T follicular helper cell (primary cell): Measurements from ENCODE around the gene ALKBH8.
"Not testable (repeated sequence)": the region's sequence is repeated elsewhere in the genome, so short reads cannot be mapped to it uniquely, and the experiment has no call there.

Source experiments
- DNase-seq: peaks from one replicate; pipeline ENCODE4 v3.0.0-alpha.2; 2020; ENCODE audit warnings: low read depth

Gene ALKBH8

DNA sequence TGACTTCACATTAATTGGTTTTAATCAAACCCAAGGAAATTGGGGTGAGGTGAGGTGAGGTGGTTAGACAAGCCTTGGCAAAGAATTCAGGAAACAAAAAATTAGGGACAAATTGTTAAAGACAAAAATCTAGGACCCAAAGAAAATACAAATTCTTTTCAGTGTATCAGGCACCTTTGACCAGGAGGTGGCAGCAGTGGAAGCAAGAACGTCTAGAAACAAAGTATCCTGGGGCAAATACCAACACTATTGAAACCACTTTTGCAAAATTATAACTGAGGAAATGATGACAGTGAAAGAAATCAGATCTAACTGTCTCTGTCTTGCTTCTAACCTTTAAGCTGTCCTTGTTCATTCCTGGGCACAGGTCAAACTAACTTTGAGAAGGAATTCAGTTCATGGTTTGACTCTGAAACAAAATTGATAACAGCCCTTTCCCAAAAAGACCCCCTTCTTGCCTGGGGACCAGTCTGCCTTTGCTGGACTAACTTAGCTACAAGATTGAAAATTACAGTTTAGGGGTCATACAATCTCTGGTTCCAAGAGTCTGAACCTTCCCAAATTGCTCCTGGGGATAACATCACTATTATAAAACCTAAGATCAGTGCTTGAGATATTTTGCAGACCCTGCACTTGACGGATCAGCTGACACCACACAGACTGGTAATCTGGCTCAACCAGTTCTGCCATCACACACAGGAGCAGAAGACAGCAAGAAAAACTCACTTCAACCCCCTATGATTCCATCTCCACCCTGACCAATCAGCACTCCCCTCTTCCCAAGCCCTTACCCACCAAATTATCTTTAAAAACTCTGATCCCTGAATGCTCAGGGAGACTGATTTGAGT lies 11.2 kb upstream of the ALKBH8 start:
- DNase-seq = not testable (repeated sequence)

DNA sequence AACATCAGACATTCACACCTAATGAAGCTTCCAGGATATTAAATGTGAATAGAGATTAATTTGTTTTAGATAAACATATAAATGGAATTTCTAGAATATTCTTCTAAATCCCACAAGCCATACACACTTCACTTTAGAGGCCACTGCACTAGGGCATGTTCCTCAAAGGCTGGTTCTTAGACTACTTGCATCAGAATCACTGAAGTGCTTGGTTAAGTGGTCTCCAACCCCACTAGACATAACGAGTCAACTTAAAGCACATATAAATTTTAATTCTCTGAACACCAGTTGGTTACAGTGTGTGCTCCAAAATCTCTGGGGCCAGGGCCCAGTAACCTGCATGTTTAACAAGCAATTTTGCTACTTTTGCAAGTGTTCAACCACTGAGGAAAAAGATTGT lies 7.9 kb upstream of the ALKBH8 start:
- DNase-seq = no peak

DNA sequence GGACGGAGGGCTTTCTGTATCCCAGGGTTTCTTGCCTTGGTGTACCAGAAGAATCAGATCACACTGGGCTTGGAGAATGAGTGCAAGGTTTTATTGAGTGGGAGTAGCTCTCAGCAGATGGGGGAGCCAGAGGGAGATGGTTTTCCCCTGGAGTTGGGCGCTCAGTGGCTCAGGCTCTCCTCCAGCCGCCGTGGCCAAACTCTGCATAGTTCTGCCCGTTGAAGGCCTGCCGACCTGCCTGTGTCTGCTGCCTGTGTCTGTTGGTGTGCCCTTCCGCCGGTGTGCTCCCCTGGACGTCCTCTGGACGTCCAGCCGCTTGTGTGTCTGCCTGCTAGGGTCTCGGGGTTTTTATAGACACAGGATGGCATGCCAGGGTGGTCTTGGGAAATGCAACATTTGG lies 4.5 kb upstream of the ALKBH8 start:
- no peak for DNase-seq

DNA sequence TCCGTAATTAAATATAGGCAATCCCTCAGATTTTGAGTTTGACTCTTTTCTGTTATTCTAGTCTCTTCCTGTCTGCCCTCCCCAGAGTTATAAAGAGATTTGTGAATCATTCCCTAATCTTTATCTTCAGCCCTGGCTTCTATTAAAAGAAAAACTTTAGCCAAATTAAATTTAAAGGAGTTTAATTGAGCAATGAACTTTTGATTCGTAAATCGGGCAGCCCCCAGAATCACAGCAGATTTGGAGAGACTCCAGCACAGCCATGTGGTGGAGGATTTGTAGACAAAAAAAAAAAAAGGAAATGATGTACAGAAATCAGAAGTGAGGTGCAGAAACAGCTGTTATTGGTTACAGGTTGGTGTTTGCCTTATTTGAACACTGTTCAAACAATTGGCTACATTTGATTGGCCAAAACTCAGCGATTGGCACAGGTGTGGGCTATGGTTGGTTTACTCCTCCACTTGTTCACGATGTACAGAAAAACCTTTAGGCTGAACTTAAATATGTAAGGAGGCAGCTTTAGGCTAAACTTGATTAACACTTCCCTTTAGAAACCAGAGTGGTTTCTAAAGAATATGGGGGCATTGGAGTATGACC lies 2.3 kb upstream of the ALKBH8 start:
- DNase-seq = no peak

DNA sequence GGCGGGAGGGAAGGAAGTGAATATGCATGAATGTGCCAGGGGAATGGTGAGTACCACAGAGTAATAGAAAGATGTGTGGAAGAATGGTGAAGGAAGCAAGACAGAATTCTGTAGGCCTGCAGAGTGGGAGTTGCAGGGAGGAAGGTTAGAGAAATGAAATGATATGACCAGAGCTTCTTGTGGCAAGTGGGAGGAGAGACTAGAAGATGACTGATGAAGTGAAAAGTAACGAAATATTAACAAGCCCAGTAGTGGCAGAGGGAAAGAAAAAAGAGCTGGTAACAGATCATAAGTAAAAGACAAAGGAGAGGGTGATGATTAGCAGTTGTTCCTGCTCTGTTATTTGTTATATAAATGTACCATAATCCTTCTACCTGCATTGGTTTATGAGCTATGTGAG lies 1.0 kb upstream of the ALKBH8 start:
- DNase-seq = no peak

DNA sequence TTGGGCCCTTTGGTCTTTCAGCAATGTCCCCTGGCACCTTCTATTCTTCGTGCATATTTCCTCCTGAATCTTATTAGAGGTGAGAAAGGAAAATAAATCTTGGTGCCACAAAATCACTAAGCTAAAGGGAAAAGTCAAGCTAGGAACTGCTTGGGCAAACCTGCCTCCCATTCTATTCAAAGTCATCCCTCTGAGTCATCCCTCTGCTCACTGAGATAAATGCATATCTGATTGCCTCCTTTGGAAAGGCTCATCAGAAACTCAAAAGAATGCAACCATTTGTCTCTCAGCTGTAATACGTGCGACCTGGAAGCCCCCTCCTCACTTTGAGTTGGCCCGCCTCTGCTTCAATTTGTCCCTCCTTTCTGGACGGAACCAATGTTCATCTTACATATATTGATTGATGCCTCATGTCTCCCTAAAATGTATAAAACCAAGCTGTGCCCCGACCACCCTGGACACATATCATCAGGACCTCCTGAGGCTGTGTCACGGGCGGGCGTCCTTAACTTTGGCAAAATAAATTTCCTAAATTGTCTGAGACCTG lies 493 bp upstream of the ALKBH8 start:
- DNase-seq = not testable (repeated sequence)

DNA sequence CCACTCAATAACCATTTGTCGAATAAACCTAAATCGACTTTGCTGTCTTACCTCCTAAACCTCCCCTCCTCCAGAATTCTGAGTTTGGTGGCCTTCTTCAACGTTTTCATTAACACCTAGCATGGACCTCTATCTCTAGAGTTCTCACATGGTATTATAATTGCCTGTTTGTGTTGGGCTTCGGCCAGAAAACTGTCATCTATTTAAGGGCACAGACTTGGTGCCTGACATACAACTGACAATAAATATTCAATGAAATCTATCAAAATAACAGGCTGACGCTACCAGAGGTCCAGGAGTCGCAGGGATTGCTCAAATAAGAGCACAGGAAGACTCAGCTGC lies 687 bp downstream of the ALKBH8 start:
- no peak for DNase-seq

DNA sequence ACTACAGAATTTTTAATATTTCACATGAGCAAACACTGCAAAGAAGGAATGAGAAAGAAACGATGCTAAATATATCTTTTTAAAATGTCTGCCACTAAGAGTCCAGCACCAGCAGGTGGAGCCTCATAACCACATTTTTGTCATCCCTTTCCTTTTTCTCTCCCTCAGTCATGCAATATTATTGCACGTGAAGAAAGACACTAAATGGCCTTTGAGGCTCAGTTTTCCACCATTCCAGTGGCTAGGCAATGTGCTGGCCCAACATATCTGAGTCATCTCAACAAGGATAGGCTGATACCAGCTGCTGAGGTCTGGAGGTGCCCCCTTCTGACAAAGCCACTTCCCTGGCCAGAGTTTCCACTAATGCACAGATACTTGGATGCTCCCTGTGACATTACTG lies 1.8 kb downstream of the ALKBH8 start:
- DNase-seq = peak; percentile 5

DNA sequence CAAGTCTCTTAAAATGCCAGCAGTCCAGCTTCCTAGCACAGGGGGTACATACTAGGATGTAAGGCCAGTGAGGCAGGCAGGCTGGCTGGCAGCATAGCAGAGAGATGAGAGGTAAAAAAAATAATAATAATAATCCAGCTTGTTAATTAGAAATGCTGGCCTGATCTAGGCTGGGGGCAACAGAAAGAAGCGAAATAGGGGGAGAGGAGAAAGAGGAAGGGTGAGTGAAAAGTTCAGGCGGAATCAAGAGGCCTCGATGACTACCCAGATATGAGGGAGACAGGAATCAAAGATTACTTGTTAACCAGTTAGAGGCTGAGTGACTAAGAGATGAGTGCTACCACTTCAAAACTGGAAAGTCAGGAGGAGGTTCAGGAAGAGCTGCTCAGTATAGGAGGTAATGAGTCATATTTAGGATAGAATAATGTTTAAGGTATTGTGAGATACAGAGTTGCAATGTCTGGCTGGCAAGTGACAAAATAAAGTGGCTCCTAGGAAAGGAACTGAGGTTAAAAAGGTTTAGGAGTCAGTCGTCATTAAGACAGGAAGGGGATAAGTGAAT lies 2.8 kb downstream of the ALKBH8 start:
- DNase-seq = no peak

DNA sequence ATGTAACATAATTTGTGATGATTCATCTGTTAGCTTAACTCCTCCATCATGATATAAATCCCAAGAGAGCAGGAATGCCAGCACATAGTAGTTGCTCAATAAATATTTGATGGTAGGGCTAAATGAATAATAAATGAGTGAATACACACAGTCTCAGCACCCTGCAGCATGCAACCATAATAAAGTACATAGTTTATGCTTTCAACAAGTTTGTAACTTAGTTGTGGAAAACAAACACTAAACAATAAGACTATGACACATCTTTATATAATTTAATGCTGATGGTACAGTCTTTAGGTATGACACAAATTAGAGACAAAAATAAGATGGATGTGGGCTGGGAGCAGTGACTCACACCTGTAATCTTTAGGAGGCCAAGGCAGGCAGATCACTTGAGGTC lies 3.8 kb downstream of the ALKBH8 start:
- DNase-seq = no peak

DNA sequence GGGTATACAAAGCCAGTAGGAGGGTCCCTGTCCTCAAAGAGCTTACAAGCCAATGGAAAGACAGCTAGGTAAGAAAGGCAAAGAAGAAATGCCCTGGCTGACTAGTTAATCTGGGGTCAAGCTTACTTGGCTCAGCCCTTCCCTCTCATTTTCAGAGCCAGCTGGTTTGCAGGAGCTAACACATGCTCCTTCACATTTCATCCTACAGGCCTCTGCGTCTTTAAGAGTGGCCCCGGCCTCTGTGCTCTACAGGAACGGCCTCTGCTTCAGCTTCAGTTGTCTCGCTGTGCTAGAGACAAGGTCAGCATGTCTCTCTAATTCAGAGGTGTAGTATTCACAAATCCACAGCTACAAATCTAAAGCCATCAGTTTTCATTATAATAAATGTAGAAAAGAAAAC lies 15.2 kb downstream of the ALKBH8 start:
- no peak for DNase-seq

DNA sequence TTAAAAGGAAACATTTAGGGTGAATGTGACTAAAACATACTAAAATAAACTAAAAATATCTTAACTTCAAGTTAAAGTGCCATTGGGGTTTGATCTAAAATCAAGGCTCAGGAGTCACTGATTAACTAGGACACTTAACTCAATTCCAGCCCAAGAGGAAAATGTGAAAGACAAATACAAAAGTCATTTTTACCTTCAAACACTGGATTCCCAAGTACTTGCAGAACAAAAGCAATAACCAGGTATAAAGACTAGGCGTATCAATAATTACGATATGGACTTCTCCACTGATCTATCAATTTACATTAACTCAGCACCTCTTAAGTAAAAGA lies 15.6 kb downstream of the ALKBH8 start:
- no peak for DNase-seq

DNA sequence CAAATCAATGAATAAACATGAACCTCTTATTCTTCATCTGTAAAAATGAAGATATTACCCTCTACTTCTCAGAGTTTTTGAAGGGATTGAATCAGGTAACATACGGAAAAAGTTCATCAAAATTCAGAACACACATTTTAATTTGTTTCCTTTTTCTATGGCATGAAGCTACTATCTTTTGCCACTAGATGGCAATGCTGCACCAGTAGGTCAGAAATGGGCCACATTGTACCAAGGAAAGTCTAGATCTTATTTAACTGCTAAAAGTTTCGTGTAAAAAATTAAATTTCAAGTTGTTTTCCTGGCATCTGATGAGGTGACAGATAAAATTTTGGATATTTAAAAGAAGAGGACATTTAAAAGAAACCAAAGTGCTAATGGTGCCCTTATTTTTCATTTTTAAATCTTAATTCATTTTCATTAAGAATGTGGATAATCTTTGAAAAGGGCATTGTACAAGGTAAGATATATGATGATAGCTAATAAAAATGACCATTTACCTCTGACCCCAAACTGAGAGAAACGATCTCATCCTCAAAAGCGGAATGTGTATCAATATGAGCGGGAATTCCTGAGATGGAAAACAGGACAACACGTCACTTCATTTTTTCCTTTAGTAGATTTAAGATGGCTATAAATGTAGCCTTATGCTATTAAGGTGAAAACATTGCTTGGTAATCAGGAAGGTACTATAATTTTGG lies 16.1 kb downstream of the ALKBH8 start:
- DNase-seq = peak; percentile 10

DNA sequence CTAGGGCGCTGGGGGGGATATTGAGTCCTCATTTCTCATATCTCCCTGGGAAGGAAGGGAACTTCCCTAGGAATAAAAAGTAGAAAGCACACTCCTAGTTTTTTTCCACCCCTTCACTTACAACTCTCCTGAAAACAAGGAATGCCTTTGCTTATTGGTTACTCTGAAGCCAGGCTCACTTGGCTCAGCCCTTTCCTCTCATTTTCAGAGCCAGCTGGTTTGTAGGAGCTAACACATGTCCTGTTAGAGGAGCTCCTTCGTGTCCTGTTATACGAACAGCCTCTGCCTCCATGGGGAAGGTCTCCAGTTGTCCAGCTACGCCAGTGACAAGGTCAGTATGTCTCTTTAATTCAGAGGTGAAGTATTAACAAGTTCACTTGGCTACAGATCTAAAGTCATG lies 17.6 kb downstream of the ALKBH8 start:
- DNase-seq = no peak

DNA sequence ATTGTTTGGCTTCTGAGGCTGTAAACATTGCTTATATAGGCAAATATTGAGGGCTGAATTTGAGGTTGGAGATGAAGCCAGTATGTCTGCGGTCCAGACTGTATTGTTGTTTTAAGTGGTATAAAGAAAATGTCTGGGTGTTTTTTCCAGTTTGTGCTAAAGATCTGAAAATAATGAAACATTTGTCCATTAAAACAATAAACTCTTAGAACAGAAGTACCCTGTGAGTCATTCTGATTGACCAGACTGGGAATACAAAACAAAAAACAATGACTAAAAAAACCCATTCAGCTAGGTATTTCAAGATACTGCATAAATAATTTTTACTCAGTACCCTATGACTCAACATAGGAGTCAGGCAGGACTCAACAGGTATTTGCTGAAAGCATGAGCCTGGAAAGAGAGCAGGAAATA lies 20.4 kb downstream of the ALKBH8 start:
- DNase-seq = no peak

DNA sequence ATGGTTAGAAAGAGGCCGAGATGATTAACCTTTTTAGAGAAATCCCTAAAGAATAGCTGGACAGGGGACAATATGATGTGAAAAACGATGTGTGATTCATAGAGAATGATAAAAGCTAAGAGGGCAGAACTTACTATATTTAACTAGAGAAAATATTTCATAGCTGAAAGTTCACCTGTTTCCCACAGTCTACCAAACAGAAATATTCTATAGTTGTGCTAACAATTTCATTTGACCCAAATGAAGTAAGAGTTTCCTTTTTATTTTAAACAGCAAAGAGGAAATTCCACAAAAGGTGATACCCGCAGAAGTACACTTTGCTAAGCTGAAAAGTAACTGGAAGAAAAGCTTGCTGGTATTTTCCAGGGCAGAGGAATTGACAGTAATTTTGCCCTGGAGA lies 26.7 kb downstream of the ALKBH8 start:
- DNase-seq = no peak

DNA sequence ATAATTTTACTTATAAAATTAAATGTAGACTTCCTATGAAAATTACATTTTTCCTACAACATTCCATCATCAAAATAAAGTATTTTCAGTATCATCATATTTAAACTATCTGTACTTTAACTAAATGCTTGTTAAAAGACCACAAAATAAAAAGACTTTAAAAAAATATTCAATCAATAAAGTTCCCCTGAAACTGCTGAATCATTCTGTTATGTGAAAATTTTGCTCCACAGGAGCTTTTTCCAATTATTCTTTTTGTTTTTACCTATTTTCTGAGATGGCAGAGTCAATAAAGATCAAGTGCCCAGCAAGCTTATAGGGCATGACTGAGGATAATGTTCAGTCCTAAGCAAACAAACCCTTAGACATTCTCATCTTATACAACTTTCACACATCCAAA lies 27.3 kb downstream of the ALKBH8 start:
- DNase-seq = no peak

DNA sequence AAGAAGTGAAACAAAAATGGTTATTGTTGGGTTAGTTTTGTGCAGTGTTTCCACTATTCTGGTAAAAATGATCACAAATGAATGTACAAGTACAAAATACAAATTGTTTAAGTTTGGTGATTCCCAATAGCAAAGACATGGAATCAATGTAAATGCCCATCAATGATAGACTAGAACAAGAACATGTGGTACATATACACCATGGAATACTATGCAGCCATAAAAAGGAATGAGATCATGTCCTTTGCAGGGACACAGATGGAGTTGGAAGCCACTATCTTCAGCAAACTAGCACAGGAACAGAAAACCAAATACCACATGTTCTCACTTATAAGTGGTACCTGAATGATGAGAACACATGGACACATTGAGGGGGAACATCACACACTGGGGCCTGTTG lies 28.4 kb downstream of the ALKBH8 start:
- DNase-seq = not testable (repeated sequence)

DNA sequence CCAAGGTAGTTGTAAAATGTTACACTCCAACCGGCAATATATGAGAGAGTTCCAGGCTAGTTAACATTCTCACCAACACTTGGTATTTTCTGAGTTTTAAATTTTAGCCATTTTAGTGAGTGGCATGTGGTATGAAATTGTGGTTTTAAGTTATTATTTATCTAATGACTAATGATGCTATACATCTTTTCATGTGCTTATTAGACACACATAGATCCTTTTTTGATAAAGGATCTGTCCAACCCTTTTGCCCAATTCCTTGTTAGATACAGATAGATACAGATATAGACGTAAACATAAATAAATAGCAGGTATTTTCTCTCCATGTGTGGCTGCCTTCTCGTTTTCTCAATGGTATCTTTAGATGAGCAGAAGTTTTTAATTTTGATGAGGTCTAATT lies 39.3 kb downstream of the ALKBH8 start:
- DNase-seq = no peak

DNA sequence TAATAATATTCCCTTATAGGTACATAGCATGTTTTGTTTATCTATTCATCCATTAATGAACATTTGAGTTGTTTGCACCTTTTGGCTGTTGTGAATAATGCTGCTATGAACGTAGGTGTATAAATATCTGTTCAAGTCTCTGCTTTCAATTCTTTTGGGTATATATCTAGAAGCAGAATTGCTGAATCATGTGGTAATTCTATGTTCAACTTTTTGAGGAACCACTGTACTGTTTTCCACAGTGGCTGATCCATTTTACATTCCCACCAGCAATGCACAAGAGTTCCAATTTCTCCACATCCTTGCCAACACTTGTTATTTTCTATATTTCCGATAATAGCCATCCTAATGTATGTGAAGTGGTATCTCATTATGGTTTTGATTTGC lies 56.7 kb downstream of the ALKBH8 start:
- DNase-seq = no peak

DNA sequence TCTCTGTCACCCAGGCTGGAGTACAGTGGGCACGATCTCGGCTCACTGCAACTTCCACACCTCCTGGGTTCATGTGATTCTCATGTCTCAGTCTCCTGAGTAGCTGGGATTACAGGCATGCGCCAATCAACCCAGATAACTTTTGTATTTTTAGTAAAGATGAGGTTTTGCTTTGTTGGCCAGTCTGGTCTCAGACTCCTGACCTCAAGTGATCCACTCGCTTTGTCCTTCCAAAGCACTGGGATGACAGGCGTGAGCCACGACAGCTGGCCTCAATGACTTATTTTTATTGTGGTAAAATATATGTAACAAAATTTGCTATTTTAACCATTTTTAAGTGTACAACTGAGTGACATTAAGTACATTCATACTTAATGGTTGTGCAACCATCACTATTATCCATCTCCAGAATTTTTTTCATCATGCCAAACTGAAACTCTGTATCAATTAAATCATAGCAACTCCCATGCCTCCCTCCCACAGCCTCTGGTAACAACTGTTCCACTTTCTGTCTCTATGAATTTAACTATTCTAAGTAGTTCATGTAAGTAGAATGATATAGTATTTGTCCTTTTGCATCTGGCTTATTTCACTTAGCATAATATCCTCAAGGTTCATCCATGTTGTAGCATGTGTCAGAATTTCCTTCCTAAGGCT lies 57.2 kb downstream of the ALKBH8 start:
- no peak for DNase-seq

DNA sequence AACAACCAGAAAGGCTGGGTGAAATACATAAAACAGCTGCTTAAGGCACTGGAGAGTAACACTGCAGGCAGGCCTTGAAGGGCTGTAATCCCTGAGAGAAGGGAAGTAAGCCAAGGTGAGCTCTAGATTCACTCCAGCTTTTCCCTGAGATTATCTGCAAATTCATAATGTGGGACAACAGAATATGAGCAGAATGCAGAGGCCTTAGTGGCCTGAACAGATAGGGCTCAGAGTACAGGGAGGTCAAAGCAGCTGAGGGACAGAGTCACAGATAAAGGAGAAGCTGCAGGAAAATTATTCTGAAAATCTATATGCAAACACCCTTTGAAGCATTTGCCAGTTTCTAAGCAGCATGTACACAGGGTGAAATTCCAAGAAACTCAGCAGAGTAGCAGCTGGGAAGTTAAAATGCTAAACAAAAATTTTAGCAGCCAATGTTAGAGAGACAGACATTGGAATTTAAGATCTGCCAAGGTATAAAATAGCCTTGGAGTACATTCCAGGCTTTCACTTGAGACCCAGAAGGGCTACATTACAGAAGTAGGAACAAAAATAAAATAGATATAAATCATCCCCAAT lies 59.8 kb downstream of the ALKBH8 start:
- no peak for DNase-seq
